ENCODE measurements around the gene SSTR5. TPM values are rescaled to one million over a fixed set of nuclear protein-coding genes. Genes with fewer than 3 reads are reported as not detected.

SSTR5 gene
- total RNA-seq, 1 donor from 2014 or later: not detected

- intact Hi-C loops (cut with micrococcal nuclease): no loop called here
- no peak overlapping the region for H3K4me3 Mint-ChIP-seq (ENCODE audit: low read depth)
- no peak overlapping the region for H3K27ac Mint-ChIP-seq
- H3K9me3 Mint-ChIP-seq: no peaks in the 10 kb centered on the region
- no peaks in the 10 kb centered on the region for H3K4me1 Mint-ChIP-seq (ENCODE audit: low read depth)
- H3K36me3 Mint-ChIP-seq (ENCODE audit: low read depth): no peaks in the 10 kb centered on the region
- no peaks in the 10 kb centered on the region for H3K27me3 Mint-ChIP-seq (ENCODE audit: low read depth)
- DNase-seq (ENCODE audit: low spot score): no peak
These were observed 27.9 kb upstream of the SSTR5 start for GRCh38 chr16:1044460-1045309.

GRCh38 chr16:1045310-1045992, 27.1 kb upstream of the SSTR5 start:
- Mint-ChIP-seq H3K4me1 (ENCODE audit: low read depth) (no peaks in the 10 kb centered on the region), H3K27me3 (ENCODE audit: low read depth) (no peaks in the 10 kb centered on the region), H3K9me3 (no peaks in the 10 kb centered on the region), H3K4me3 (ENCODE audit: low read depth) (no peak overlapping the region), H3K36me3 (ENCODE audit: low read depth) (no peaks in the 10 kb centered on the region), H3K27ac (no peak overlapping the region)
- intact Hi-C loops (cut with micrococcal nuclease): no loop called here
- no peak for DNase-seq (ENCODE audit: low spot score)

- intact Hi-C loops (cut with micrococcal nuclease): no loop called here
- DNase-seq (ENCODE audit: low spot score): no peak
- Mint-ChIP-seq H3K4me1 (ENCODE audit: low read depth) (no peaks in the 10 kb centered on the region), H3K9me3 (no peaks in the 10 kb centered on the region), H3K27me3 (ENCODE audit: low read depth) (no peaks in the 10 kb centered on the region), H3K4me3 (ENCODE audit: low read depth) (no peak overlapping the region), H3K36me3 (ENCODE audit: low read depth) (no peaks in the 10 kb centered on the region), H3K27ac (no peak overlapping the region)
These were observed 26.3 kb upstream of the SSTR5 start for GRCh38 chr16:1045993-1046911.

- Mint-ChIP-seq H3K4me3 (ENCODE audit: low read depth) (no peak overlapping the region), H3K36me3 (ENCODE audit: low read depth) (no peaks in the 10 kb centered on the region), H3K27ac (no peak overlapping the region), H3K4me1 (ENCODE audit: low read depth) (no peaks in the 10 kb centered on the region), H3K27me3 (ENCODE audit: low read depth) (no peaks in the 10 kb centered on the region), H3K9me3 (no peaks in the 10 kb centered on the region)
- no peak for DNase-seq (ENCODE audit: low spot score)
- intact Hi-C loops (cut with micrococcal nuclease): no loop called here
These were observed 25.4 kb upstream of the SSTR5 start for GRCh38 chr16:1047123-1047522.

- no peaks in the 10 kb centered on the region for H3K36me3 Mint-ChIP-seq (ENCODE audit: low read depth)
- H3K4me3 Mint-ChIP-seq (ENCODE audit: low read depth): no peak overlapping the region
- H3K9me3 Mint-ChIP-seq: no peaks in the 10 kb centered on the region
- no peak for DNase-seq (ENCODE audit: low spot score)
- intact Hi-C loops (cut with micrococcal nuclease): no loop called here
- H3K27me3 Mint-ChIP-seq (ENCODE audit: low read depth): no peaks in the 10 kb centered on the region
- no peak overlapping the region for H3K27ac Mint-ChIP-seq
- no peaks in the 10 kb centered on the region for H3K4me1 Mint-ChIP-seq (ENCODE audit: low read depth)
These were observed 24.7 kb upstream of the SSTR5 start for GRCh38 chr16:1047801-1048200.

GRCh38 chr16:1048442-1049112, 24.0 kb upstream of the SSTR5 start:
- Mint-ChIP-seq H3K4me3 (ENCODE audit: low read depth) (no peak overlapping the region), H3K4me1 (ENCODE audit: low read depth) (no peaks in the 10 kb centered on the region), H3K36me3 (ENCODE audit: low read depth) (no peaks in the 10 kb centered on the region), H3K9me3 (no peaks in the 10 kb centered on the region), H3K27me3 (ENCODE audit: low read depth) (no peaks in the 10 kb centered on the region), H3K27ac (no peak overlapping the region)
- intact Hi-C loops (cut with micrococcal nuclease): no loop called here
- no peak for DNase-seq (ENCODE audit: low spot score)

- no peak for DNase-seq (ENCODE audit: low spot score)
- H3K4me1 Mint-ChIP-seq (ENCODE audit: low read depth): no peaks in the 10 kb centered on the region
- H3K27ac Mint-ChIP-seq: no peak overlapping the region
- no peaks in the 10 kb centered on the region for H3K36me3 Mint-ChIP-seq (ENCODE audit: low read depth)
- H3K27me3 Mint-ChIP-seq (ENCODE audit: low read depth): no peaks in the 10 kb centered on the region
- no peak overlapping the region for H3K4me3 Mint-ChIP-seq (ENCODE audit: low read depth)
- H3K9me3 Mint-ChIP-seq: no peaks in the 10 kb centered on the region
- intact Hi-C loops (cut with micrococcal nuclease): no loop called here
These were observed 23.2 kb upstream of the SSTR5 start for GRCh38 chr16:1049113-1049975.

GRCh38 chr16:1049976-1050247, 22.6 kb upstream of the SSTR5 start:
- Mint-ChIP-seq H3K4me3 (ENCODE audit: low read depth) (no peak overlapping the region), H3K4me1 (ENCODE audit: low read depth) (no peaks in the 10 kb centered on the region), H3K27ac (no peak overlapping the region), H3K27me3 (ENCODE audit: low read depth) (no peaks in the 10 kb centered on the region), H3K9me3 (no peaks in the 10 kb centered on the region), H3K36me3 (ENCODE audit: low read depth) (no peaks in the 10 kb centered on the region)
- DNase-seq (ENCODE audit: low spot score): no peak
- intact Hi-C loops (cut with micrococcal nuclease): no loop called here

- Mint-ChIP-seq H3K4me3 (ENCODE audit: low read depth) (no peak overlapping the region), H3K4me1 (ENCODE audit: low read depth) (no peaks in the 10 kb centered on the region), H3K36me3 (ENCODE audit: low read depth) (no peaks in the 10 kb centered on the region), H3K27ac (no peak overlapping the region), H3K9me3 (no peaks in the 10 kb centered on the region), H3K27me3 (ENCODE audit: low read depth) (no peaks in the 10 kb centered on the region)
- DNase-seq (ENCODE audit: low spot score): no peak
- intact Hi-C loops (cut with micrococcal nuclease): no loop called here
These were observed 22.0 kb upstream of the SSTR5 start for GRCh38 chr16:1050516-1050915.

- H3K27me3 Mint-ChIP-seq (ENCODE audit: low read depth): no peaks in the 10 kb centered on the region
- H3K36me3 Mint-ChIP-seq (ENCODE audit: low read depth): no peaks in the 10 kb centered on the region
- H3K27ac Mint-ChIP-seq: no peak overlapping the region
- intact Hi-C loops (cut with micrococcal nuclease): no loop called here
- H3K4me1 Mint-ChIP-seq (ENCODE audit: low read depth): no peaks in the 10 kb centered on the region
- no peak for DNase-seq (ENCODE audit: low spot score)
- H3K9me3 Mint-ChIP-seq: no peaks in the 10 kb centered on the region
- no peak overlapping the region for H3K4me3 Mint-ChIP-seq (ENCODE audit: low read depth)
These were observed 21.6 kb upstream of the SSTR5 start for GRCh38 chr16:1050921-1051320.

GRCh38 chr16:1051446-1051845, 21.1 kb upstream of the SSTR5 start:
- Mint-ChIP-seq H3K27me3 (ENCODE audit: low read depth) (no peaks in the 10 kb centered on the region), H3K4me3 (ENCODE audit: low read depth) (no peak overlapping the region), H3K27ac (no peak overlapping the region), H3K4me1 (ENCODE audit: low read depth) (no peaks in the 10 kb centered on the region), H3K9me3 (no peaks in the 10 kb centered on the region), H3K36me3 (ENCODE audit: low read depth) (no peaks in the 10 kb centered on the region)
- intact Hi-C loops (cut with micrococcal nuclease): no loop called here
- DNase-seq (ENCODE audit: low spot score): no peak

- intact Hi-C loops (cut with micrococcal nuclease): no loop called here
- Mint-ChIP-seq H3K9me3 (no peaks in the 10 kb centered on the region), H3K4me1 (ENCODE audit: low read depth) (no peaks in the 10 kb centered on the region), H3K36me3 (ENCODE audit: low read depth) (no peaks in the 10 kb centered on the region), H3K4me3 (ENCODE audit: low read depth) (no peak overlapping the region), H3K27me3 (ENCODE audit: low read depth) (no peaks in the 10 kb centered on the region), H3K27ac (no peak overlapping the region)
- DNase-seq (ENCODE audit: low spot score): no peak
These were observed 19.8 kb upstream of the SSTR5 start for GRCh38 chr16:1052721-1053120.

All from activated T-helper 2 cell treated with anti-CD3 and anti-CD28 coated beads, Interferon-gamma antibody, Interleukin-2, Interleukin-4, amounts not matched to agents 10 μg/mL and 5 μg/mL and 100 μg/mL, durations not matched to agents 14 hours and 24 hours and 36 hours (primary cell).